ENCODE data around the gene CCT8L2.

- TF ChIP-seq CTCF (IDR thresholded peaks at IDR 0.05): no peak
- TF ChIP-seq POLR2AphosphoS5 (IDR thresholded peaks at IDR 0.05; ENCODE audit: low read depth, low read length): no peak
- no peak for TF ChIP-seq REST (IDR thresholded peaks at IDR 0.05; ENCODE audit: insufficient read depth in 1 of 2, low read depth in 2 of 2, low read length in 1 of 2)
- no peak for TF ChIP-seq TCF7L2 (IDR thresholded peaks at IDR 0.05; ENCODE audit: low read depth, low read length)
Measured at GRCh38 chr22:16586170-16586569, 6.4 kb downstream of the CCT8L2 start.

All from Panc1 (cell line).